ENCODE data around the gene NDST4.

DNA sequence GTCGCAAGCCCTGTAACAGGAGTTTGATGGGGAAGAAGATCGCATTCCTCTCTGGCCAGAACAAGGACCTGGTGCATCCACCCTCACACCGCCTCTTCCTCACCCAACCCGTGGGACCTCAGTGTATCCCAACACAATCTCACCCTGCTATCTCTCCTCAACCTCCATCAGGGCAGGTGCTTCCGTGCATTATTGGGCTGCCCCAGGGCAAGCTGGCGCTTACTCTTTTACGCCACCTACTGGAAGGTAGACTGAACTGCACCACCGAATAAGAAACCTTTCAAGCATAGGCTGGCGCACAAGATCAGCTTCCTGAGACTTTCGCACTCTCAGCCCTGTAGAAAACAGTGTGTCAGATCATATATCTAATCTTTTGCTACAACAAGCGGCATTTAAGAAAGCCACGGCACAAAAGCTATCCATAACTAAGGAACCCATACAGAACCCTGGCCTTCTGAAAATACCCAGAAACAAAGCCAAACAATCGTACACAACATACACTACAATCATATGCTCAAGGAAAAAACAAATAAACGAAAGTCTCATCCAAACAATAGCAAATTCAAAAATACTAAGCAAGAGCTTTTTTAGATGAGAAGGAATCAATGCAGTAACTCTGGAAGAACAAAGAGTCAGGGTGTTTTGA, 305.5 kb downstream of the NDST4 start:
- TF ChIP-seq, protein P1, sequence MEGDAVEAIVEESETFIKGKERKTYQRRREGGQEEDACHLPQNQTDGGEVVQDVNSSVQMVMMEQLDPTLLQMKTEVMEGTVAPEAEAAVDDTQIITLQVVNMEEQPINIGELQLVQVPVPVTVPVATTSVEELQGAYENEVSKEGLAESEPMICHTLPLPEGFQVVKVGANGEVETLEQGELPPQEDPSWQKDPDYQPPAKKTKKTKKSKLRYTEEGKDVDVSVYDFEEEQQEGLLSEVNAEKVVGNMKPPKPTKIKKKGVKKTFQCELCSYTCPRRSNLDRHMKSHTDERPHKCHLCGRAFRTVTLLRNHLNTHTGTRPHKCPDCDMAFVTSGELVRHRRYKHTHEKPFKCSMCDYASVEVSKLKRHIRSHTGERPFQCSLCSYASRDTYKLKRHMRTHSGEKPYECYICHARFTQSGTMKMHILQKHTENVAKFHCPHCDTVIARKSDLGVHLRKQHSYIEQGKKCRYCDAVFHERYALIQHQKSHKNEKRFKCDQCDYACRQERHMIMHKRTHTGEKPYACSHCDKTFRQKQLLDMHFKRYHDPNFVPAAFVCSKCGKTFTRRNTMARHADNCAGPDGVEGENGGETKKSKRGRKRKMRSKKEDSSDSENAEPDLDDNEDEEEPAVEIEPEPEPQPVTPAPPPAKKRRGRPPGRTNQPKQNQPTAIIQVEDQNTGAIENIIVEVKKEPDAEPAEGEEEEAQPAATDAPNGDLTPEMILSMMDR (IDR thresholded peaks at IDR 0.05), result no peak
- no peak for TF ChIP-seq POLR2AphosphoS5 (IDR thresholded peaks at IDR 0.05; ENCODE audit: insufficient read depth in 1 of 2, low read depth in 1 of 2)

Measured in vagina (tissue), 2 donors.